ENCODE results near the gene LRRD1.
"Not testable (repeated sequence)": the region's sequence is repeated elsewhere in the genome, so short reads cannot be mapped to it uniquely, and the experiment has no call there.

DNA sequence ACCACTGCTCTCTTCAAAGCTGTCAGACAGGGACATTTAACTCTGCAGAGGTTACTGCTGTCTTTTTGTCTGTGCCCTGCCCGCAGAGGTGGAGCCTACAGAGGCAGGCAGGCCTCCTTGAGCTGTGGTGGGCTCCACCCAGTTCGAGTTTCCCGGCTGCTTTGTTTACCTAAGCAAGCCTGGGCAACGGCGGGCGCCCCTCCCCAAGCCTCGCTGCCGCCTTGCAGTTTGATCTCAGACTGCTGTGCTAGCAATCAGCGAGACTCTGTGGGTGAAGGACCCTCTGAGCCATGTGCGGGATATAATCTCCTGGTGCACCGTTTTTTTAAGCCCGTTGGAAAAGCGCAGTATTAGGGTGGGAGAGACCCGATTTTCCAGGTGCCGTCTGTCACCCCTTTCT, 10.3 kb upstream of the LRRD1 start:
- not testable (repeated sequence) for TF ChIP-seq NFE2L2 (IDR thresholded peaks at IDR 0.05; ENCODE audit: low read depth, low read length); CEBPB (IDR thresholded peaks at IDR 0.05; ENCODE audit: low read depth, low read length); CHD1 (IDR thresholded peaks at IDR 0.05; ENCODE audit: low read depth, low read length); SMC3 (IDR thresholded peaks at IDR 0.05; ENCODE audit: low read depth, low read length); RCOR1 (IDR thresholded peaks at IDR 0.05; ENCODE audit: insufficient replicate concordance, low read length); POLR2A (IDR thresholded peaks at IDR 0.05; ENCODE audit: low read depth, low read length); FOS (IDR thresholded peaks at IDR 0.05; ENCODE audit: low read depth, low read length); MAFK (IDR thresholded peaks at IDR 0.05; ENCODE audit: low read depth, low read length); BHLHE40 (IDR thresholded peaks at IDR 0.05; ENCODE audit: low read depth, low read length); MXI1 (IDR thresholded peaks at IDR 0.05; ENCODE audit: borderline replicate concordance, low read depth, low read length)
- TF ChIP-seq, protein P1, sequence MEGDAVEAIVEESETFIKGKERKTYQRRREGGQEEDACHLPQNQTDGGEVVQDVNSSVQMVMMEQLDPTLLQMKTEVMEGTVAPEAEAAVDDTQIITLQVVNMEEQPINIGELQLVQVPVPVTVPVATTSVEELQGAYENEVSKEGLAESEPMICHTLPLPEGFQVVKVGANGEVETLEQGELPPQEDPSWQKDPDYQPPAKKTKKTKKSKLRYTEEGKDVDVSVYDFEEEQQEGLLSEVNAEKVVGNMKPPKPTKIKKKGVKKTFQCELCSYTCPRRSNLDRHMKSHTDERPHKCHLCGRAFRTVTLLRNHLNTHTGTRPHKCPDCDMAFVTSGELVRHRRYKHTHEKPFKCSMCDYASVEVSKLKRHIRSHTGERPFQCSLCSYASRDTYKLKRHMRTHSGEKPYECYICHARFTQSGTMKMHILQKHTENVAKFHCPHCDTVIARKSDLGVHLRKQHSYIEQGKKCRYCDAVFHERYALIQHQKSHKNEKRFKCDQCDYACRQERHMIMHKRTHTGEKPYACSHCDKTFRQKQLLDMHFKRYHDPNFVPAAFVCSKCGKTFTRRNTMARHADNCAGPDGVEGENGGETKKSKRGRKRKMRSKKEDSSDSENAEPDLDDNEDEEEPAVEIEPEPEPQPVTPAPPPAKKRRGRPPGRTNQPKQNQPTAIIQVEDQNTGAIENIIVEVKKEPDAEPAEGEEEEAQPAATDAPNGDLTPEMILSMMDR (conservative IDR thresholded peaks at IDR 0.05; ENCODE audit: low read depth, low read length), result not testable (repeated sequence)
- TF ChIP-seq, protein P2, sequence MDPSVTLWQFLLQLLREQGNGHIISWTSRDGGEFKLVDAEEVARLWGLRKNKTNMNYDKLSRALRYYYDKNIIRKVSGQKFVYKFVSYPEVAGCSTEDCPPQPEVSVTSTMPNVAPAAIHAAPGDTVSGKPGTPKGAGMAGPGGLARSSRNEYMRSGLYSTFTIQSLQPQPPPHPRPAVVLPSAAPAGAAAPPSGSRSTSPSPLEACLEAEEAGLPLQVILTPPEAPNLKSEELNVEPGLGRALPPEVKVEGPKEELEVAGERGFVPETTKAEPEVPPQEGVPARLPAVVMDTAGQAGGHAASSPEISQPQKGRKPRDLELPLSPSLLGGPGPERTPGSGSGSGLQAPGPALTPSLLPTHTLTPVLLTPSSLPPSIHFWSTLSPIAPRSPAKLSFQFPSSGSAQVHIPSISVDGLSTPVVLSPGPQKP (IDR thresholded peaks at IDR 0.05; ENCODE audit: borderline replicate concordance, low read depth, low read length), result not testable (repeated sequence)
- TF ChIP-seq, protein P3, sequence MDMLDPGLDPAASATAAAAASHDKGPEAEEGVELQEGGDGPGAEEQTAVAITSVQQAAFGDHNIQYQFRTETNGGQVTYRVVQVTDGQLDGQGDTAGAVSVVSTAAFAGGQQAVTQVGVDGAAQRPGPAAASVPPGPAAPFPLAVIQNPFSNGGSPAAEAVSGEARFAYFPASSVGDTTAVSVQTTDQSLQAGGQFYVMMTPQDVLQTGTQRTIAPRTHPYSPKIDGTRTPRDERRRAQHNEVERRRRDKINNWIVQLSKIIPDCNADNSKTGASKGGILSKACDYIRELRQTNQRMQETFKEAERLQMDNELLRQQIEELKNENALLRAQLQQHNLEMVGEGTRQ (IDR thresholded peaks at IDR 0.05; ENCODE audit: low read depth, low read length), result not testable (repeated sequence)
